Sigmoid colon (tissue), 4 donors: ENCODE data around the gene ALDH1L1.

Experiments
- EP300 ChIP-seq, 4 donors: sonication (generic); formaldehyde crosslinking; IDR thresholded peaks; one replicate each; pipeline ENCODE4 v1.6.1; 2017; ENCODE audit warnings: antibody characterized with exemption in 4 of 4
- POLR2A ChIP-seq, 2 donors: fragments of 450-650 bp; IDR thresholded peaks; one replicate each; pipeline ENCODE4 v1.6.1; 2016; ENCODE audit warnings: antibody characterized with exemption in 2 of 2, mild to moderate bottlenecking in 2 of 2, moderate library complexity in 2 of 2
- POLR2AphosphoS5 ChIP-seq, 4 donors: sonication (generic); formaldehyde crosslinking; IDR thresholded peaks; one replicate each; pipeline ENCODE4 v1.6.1; 2017; ENCODE audit warnings: antibody characterized with exemption in 4 of 4
- TF ChIP-seq, protein P1 (sequence below), 4 experiments: fragments of 450-650 bp in 3 of 4; fragments of 200-600 bp in 1 of 4; IDR thresholded peaks; one replicate each; pipeline ENCODE4 v1.5.1; 2016 to 2019; ENCODE audit warnings: antibody characterized with exemption in 4 of 4, mild to moderate bottlenecking in 3 of 4, moderate library complexity in 2 of 4

DNA sequence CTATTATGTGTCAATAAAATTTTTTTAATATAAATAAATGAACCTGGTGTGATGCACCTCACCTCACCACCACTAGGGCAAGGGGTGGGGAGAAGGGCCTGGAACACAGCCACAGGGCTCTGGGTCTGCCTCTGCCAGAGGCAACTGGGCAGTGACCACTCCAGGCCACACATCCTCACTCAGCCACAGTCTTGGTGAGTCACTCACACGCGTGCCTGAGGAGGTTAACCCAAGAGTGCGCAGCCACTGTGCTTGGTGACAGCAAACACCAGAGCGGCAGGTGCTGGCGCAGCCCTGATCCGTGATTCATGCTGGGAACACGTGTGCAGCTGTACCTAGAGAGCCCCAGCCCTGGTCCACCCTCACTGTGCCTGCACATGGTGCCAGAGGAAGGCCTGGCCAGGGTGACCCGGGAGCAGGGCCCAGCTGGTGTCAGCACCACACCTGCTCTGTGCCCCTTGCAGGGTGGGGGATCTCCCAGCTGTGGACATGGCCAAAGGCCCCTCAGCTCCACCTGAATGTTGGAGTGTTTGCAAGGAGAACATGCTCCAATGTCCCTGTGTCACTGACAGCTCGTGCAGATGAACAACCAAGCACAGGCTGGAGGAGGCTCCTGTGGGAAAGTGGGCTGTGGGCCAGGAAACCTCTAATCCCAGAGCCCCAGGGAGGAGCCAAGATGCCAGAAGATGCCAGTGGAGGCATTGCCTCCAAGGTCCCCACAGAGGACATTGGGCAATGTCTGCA, 98.6 kb downstream of the ALDH1L1 start:
- TF ChIP-seq POLR2A (IDR thresholded peaks at IDR 0.05) (no peak), EP300 (IDR thresholded peaks at IDR 0.05) (no peak), POLR2AphosphoS5 (IDR thresholded peaks at IDR 0.05) (no peak)
- TF ChIP-seq, protein P1, sequence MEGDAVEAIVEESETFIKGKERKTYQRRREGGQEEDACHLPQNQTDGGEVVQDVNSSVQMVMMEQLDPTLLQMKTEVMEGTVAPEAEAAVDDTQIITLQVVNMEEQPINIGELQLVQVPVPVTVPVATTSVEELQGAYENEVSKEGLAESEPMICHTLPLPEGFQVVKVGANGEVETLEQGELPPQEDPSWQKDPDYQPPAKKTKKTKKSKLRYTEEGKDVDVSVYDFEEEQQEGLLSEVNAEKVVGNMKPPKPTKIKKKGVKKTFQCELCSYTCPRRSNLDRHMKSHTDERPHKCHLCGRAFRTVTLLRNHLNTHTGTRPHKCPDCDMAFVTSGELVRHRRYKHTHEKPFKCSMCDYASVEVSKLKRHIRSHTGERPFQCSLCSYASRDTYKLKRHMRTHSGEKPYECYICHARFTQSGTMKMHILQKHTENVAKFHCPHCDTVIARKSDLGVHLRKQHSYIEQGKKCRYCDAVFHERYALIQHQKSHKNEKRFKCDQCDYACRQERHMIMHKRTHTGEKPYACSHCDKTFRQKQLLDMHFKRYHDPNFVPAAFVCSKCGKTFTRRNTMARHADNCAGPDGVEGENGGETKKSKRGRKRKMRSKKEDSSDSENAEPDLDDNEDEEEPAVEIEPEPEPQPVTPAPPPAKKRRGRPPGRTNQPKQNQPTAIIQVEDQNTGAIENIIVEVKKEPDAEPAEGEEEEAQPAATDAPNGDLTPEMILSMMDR (IDR thresholded peaks at IDR 0.05) = no peak
